ENCODE results near the gene ANKS3. TPM values are rescaled to one million over a fixed set of nuclear protein-coding genes. Genes with fewer than 3 reads are reported as not detected.

ANKS3 gene
- total and polyA plus RNA-seq, 2 of the 8 experiments (the other 6 are each of a cell fraction or from before 2014, with no cell fraction given), result 15.5 to 23.9 TPM

DNA sequence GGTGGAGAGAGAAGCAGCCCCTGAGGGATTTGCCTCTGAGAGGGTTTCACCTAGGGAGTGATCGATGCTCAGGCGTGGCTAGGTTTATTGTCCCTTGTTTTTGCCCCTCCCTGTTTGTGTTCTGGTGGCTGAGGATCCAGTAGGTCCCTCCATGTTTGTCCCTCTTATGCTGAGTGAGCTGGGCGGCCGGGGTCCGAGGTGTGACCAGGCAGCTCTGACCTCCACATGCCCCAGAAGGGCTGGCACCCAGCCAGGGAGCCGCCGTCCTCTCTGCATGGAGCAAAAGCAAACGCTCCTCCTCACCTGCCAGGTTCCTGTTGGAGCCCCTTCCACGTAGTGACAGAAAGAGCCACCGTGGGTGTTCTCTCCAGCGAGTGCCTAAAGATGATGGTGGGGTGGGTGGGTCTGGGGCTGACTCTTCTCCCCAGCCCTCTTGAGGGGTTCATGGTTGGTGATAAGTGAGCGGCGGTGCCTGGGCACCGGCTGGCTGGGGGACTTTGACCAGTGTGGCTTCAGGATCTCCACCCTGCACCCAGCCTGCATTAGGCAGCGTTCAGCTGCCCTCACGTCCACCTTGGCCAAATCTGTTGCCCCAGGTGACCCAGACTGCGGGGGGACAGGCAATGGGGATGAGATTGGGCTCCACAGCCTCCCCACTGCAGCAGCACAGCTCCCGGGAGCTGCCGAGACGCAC is 54.8 kb downstream of the ANKS3 start (continued):
- TF ChIP-seq ATF3 (IDR thresholded peaks at IDR 0.05; ENCODE audit: insufficient read depth, low read depth, low read length), result no peak
- TF ChIP-seq POU5F1 (IDR thresholded peaks at IDR 0.05; ENCODE audit: low read depth, low read length), result no peak
- no peak for TF ChIP-seq CTBP2 (IDR thresholded peaks at IDR 0.05; ENCODE audit: borderline replicate concordance, insufficient read depth, insufficient read length, low read length)
- TF ChIP-seq SIN3A (conservative IDR thresholded peaks at IDR 0.05 in 1 of 2, IDR thresholded peaks at IDR 0.05 in 1 of 2; ENCODE audit: low read depth in 1 of 2, low read length in 2 of 2), result no peak
- no peak for TF ChIP-seq SAP30 (IDR thresholded peaks at IDR 0.05; ENCODE audit: insufficient read depth, insufficient replicate concordance, low read length)
- no peak for TF ChIP-seq ASH2L (IDR thresholded peaks at IDR 0.05; ENCODE audit: low read length)
- no peak for TF ChIP-seq SP2 (IDR thresholded peaks at IDR 0.05; ENCODE audit: low read length)
- TF ChIP-seq CTCF (IDR thresholded peaks at IDR 0.05; ENCODE audit: control extremely low read depth in 1 of 3, insufficient read depth in 1 of 3, low read depth in 1 of 3, low read length in 3 of 3), result no peak

Measured in H1 (cell line).